Uterus (tissue), 4 donors: ENCODE results near the gene LRIT1. TPM values are rescaled to one million over a fixed set of nuclear protein-coding genes. Genes with fewer than 3 reads are reported as not detected.

Source experiments
- DNase-seq, 2 donors: peaks; one replicate each; pipeline ENCODE4 v3.0.0-alpha.2; 2019 to 2020
- H3K27ac ChIP-seq, 2 donors: fragments of 200-600 bp; sonication (generic); 1 replicate in 1 of 2; 2 replicates in 1 of 2; pipeline ENCODE4 v1.5.1; 2016 to 2018
- H3K27me3 ChIP-seq, 2 donors: fragments of 200-600 bp; sonication (generic); one replicate each; pipeline ENCODE4 v1.5.1; 2018 to 2019; ENCODE audit warnings: control low read depth in 1 of 2
- H3K36me3 ChIP-seq, 2 donors: fragments of 200-600 bp; sonication (generic); one replicate each; pipeline ENCODE4 v1.5.1; 2019; ENCODE audit warnings: control low read depth in 1 of 2
- H3K4me1 ChIP-seq, 2 donors: fragments of 200-600 bp; sonication (generic); one replicate each; pipeline ENCODE4 v1.5.1; 2018 to 2019; ENCODE audit warnings: control low read depth in 1 of 2
- H3K4me3 ChIP-seq, 2 donors: fragments of 200-600 bp; sonication (generic); 1 replicate in 1 of 2; 2 replicates in 1 of 2; pipeline ENCODE4 v1.5.1; 2018 to 2019; ENCODE audit warnings: mild to moderate bottlenecking in 1 of 2
- H3K9me3 ChIP-seq, 2 donors: fragments of 200-600 bp; sonication (generic); one replicate each; pipeline ENCODE4 v1.5.1; 2019; ENCODE audit warnings: control low read depth in 1 of 2
- CTCF ChIP-seq, 4 experiments: fragments of 200-600 bp in 2 of 4; fragments of 450-650 bp in 2 of 4; sonication (generic) in 2 of 4; IDR thresholded peaks; one replicate each; pipeline ENCODE4 v1.5.1; 2016 to 2019; ENCODE audit warnings: antibody characterized with exemption in 4 of 4, mild to moderate bottlenecking in 2 of 4, moderate library complexity in 1 of 4
- POLR2A ChIP-seq, 2 donors: fragments of 450-650 bp; IDR thresholded peaks; one replicate each; pipeline ENCODE4 v1.6.1; 2016; ENCODE audit warnings: antibody characterized with exemption in 2 of 2, mild to moderate bottlenecking in 1 of 2, moderate library complexity in 1 of 2
- intact Hi-C: fragments of 100-400 bp; cut with DNase I; formaldehyde crosslinking; loops from one replicate; pipeline ENCODE4 v1.15.1; 2023; ENCODE audit warnings: low total_unique reads
- total RNA-seq, 4 donors: library from RNA; depleted of rRNA in 3 of 4; stranded (reverse); fragments of >200 nt in 3 of 4; gene quantifications; one replicate each; pipeline versions ENCODE4 v1.1.0 to v1.2.4, GENCODE V29; 2014 to 2023
- donor health status: DM: yes; HTN: yes; CAD: no.

Gene LRIT1
- total RNA-seq, 4 donors from 2014 or later, result not detected

DNA sequence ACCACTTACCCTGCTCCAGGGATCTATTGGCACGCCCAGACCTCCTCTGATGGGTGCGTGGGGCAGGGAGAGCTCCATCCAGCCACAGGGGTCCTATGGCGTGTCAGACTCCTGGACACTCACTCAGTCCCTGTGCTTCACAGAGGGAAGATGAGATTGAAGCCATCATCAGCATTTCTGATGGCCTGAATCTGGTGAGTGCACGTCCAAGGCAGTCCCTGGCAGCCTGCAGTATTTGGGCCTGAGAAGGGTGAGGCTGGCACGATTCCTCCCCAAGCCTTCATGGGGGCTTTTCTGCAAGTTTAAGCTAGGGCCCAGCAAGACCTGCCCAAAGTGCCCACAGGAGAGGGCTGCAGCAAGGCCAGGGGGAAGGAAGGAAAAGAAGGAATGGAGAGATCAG is 43.7 kb downstream of the LRIT1 start:
- H3K27ac ChIP-seq, result no peak overlapping the region
- H3K36me3 ChIP-seq, result no peaks in the 10 kb centered on the region
- no peak for DNase-seq
- no peaks in the 10 kb centered on the region for H3K4me1 ChIP-seq
- H3K9me3 ChIP-seq, result no peaks in the 10 kb centered on the region
- intact Hi-C loops, result no loop called here
- H3K4me3 ChIP-seq, result no peak overlapping the region
- TF ChIP-seq CTCF (IDR thresholded peaks at IDR 0.05) (no peak), POLR2A (IDR thresholded peaks at IDR 0.05) (no peak)
- H3K27me3 ChIP-seq, result peaks cover 0 to 6% of the 10 kb centered on the region in 2 donors

- DNase-seq, result no peak
- TF ChIP-seq CTCF (IDR thresholded peaks at IDR 0.05), result no peak
- no peak for TF ChIP-seq POLR2A (IDR thresholded peaks at IDR 0.05)
- H3K27ac ChIP-seq, result no peak overlapping the region
- H3K4me1 ChIP-seq, result no peaks in the 10 kb centered on the region
- no peak overlapping the region for H3K4me3 ChIP-seq
- H3K36me3 ChIP-seq, result no peaks in the 10 kb centered on the region
- H3K27me3 ChIP-seq, result peaks cover 0 to 6% of the 10 kb centered on the region in 2 donors
- no peaks in the 10 kb centered on the region for H3K9me3 ChIP-seq
- intact Hi-C loops, result no loop called here
Measured at GRCh38 chr10:84196941-84197340, 44.4 kb downstream of the LRIT1 start.

- no peak overlapping the region for H3K4me3 ChIP-seq
- no peak for TF ChIP-seq CTCF (IDR thresholded peaks at IDR 0.05)
- TF ChIP-seq POLR2A (IDR thresholded peaks at IDR 0.05), result no peak
- H3K4me1 ChIP-seq, result no peaks in the 10 kb centered on the region
- H3K9me3 ChIP-seq, result no peaks in the 10 kb centered on the region
- no peak overlapping the region for H3K27ac ChIP-seq
- H3K36me3 ChIP-seq, result no peaks in the 10 kb centered on the region
- intact Hi-C loops, result no loop called here
- H3K27me3 ChIP-seq, result peaks cover 0 to 6% of the 10 kb centered on the region in 2 donors
- DNase-seq, result no peak
Measured at GRCh38 chr10:84196083-84196482, 45.3 kb downstream of the LRIT1 start.

- Histone ChIP-seq H3K27ac (no peak overlapping the region), H3K36me3 (no peaks in the 10 kb centered on the region), H3K4me3 (no peak overlapping the region), H3K4me1 (no peaks in the 10 kb centered on the region), H3K27me3 (peaks cover 0 to 6% of the 10 kb centered on the region in 2 donors), H3K9me3 (no peaks in the 10 kb centered on the region)
- no peak for DNase-seq
- no peak for TF ChIP-seq CTCF (IDR thresholded peaks at IDR 0.05)
- TF ChIP-seq POLR2A (IDR thresholded peaks at IDR 0.05), result no peak
- intact Hi-C loops, result no loop called here
Measured at GRCh38 chr10:84195044-84195830, 46.1 kb downstream of the LRIT1 start.

- H3K4me3 ChIP-seq, result no peak within 1 kb of the TSS
- peaks cover 0 to 6% of the 10 kb centered on the region in 2 donors for H3K27me3 ChIP-seq
- H3K4me1 ChIP-seq, result no peaks in the 10 kb centered on the region
- H3K9me3 ChIP-seq, result no peaks in the 10 kb centered on the region
- H3K27ac ChIP-seq, result no peak within 1 kb of the TSS
- no peaks in the 10 kb centered on the region for H3K36me3 ChIP-seq
- no peak for DNase-seq
- intact Hi-C loops, result no loop called here
- TF ChIP-seq POLR2A (IDR thresholded peaks at IDR 0.05), result no peak
- TF ChIP-seq CTCF (IDR thresholded peaks at IDR 0.05), result no peak
Measured at GRCh38 chr10:84194424-84195043, 46.8 kb downstream of the LRIT1 start, which contains the start of gene CDHR1. CDHR1 (plus strand) TSS chr10:84194537; CDS start chr10:84194761, 224 bp downstream.
